ENCODE results near the gene TACSTD2. TPM values are rescaled to one million over a fixed set of nuclear protein-coding genes. Genes with fewer than 3 reads are reported as not detected.
"Not testable (repeated sequence)": the region's sequence is repeated elsewhere in the genome, so short reads cannot be mapped to it uniquely, and the experiment has no call there.

Gene TACSTD2
- polyA plus RNA-seq, 1 donor (not counting 4 experiments of a cell fraction or from before 2014, with no cell fraction given) = 382 TPM

GRCh38 chr1:58566339-58566738, 10.7 kb downstream of the TACSTD2 start:
- no peak overlapping the region for H3K4me3 ChIP-seq (ENCODE audit: control insufficient read depth in 2 of 3, extremely low read depth in 1 of 3, insufficient read depth in 2 of 3, low read depth in 1 of 3, low read length in 3 of 3)
- dilution Hi-C loops (cut with MboI; ENCODE audit: extremely low pct_ligation_motif_present, low sequenced_read_pairs) = no loop called here
- no peaks in the 10 kb centered on the region for H3K9me3 ChIP-seq (ENCODE audit: control insufficient read depth, low read depth, low read length)
- peaks cover 11% of the 10 kb centered on the region for H3K4me1 ChIP-seq (ENCODE audit: control insufficient read depth, extremely low read depth, insufficient read depth, low read length)
- no peak overlapping the region for H2AFZ ChIP-seq (ENCODE audit: control insufficient read depth, low read length)
- H4K20me1 ChIP-seq (ENCODE audit: control insufficient read depth, extremely low read depth, insufficient read depth, low read length) = no peaks in the 10 kb centered on the region
- DNase-seq (ENCODE audit: low read depth, low spot score) = no peak
- no peak overlapping the region for H3K4me2 ChIP-seq (ENCODE audit: control insufficient read depth, extremely low read depth, insufficient read depth, low read depth, low read length)
- no peaks in the 10 kb centered on the region for H3K79me2 ChIP-seq (ENCODE audit: control insufficient read depth, insufficient read depth, low read length)
- no peak overlapping the region for H3K9ac ChIP-seq (ENCODE audit: control insufficient read depth, extremely low read depth, insufficient read depth, low read length)
- no peaks in the 10 kb centered on the region for H3K36me3 ChIP-seq (ENCODE audit: control insufficient read depth in 2 of 2, extremely low read depth in 1 of 2, insufficient read depth in 2 of 2, low read length in 2 of 2)
- H3K9me1 ChIP-seq (ENCODE audit: control insufficient read depth, extremely low read depth, insufficient read depth, low read length) = no peaks in the 10 kb centered on the region
- FAIRE-seq = no peak
- no peak for TF ChIP-seq EZH2 (IDR thresholded peaks at IDR 0.05; ENCODE audit: low read length)
- TF ChIP-seq, protein P1, sequence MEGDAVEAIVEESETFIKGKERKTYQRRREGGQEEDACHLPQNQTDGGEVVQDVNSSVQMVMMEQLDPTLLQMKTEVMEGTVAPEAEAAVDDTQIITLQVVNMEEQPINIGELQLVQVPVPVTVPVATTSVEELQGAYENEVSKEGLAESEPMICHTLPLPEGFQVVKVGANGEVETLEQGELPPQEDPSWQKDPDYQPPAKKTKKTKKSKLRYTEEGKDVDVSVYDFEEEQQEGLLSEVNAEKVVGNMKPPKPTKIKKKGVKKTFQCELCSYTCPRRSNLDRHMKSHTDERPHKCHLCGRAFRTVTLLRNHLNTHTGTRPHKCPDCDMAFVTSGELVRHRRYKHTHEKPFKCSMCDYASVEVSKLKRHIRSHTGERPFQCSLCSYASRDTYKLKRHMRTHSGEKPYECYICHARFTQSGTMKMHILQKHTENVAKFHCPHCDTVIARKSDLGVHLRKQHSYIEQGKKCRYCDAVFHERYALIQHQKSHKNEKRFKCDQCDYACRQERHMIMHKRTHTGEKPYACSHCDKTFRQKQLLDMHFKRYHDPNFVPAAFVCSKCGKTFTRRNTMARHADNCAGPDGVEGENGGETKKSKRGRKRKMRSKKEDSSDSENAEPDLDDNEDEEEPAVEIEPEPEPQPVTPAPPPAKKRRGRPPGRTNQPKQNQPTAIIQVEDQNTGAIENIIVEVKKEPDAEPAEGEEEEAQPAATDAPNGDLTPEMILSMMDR (optimal IDR thresholded peaks at IDR 0.05 in 1 of 3, IDR thresholded peaks at IDR 0.05 in 1 of 3, conservative IDR thresholded peaks at IDR 0.05 in 1 of 3; ENCODE audit: extremely low read depth in 1 of 3, insufficient read depth in 2 of 3, low read length in 3 of 3) = no peak
- no peak overlapping the region for H3K27ac ChIP-seq (ENCODE audit: control insufficient read depth, insufficient read depth, low read length)
- no peaks in the 10 kb centered on the region for H3K27me3 ChIP-seq (ENCODE audit: control insufficient read depth, extremely low read depth, insufficient read depth, low read length)

DNA sequence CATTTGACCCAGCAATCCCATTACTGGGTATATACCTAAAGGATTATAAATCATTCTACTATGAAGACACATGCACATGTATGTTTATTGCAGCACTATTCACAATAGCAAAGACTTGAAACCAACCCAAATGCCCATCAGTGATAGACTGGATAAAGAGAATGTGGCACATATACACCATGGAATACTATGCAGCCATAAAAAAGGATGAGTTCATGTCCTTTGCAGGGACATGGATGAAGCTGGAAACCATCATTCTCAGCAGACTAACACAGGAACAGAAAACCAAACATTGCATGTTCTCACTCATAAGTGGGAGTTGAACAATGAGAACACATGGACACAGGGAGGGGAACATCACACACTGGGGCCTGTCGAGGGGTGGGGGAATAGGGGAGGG, 13.3 kb downstream of the TACSTD2 start:
- H3K27ac ChIP-seq (ENCODE audit: control insufficient read depth, insufficient read depth, low read length); H3K36me3 ChIP-seq (ENCODE audit: control insufficient read depth in 2 of 2, extremely low read depth in 1 of 2, insufficient read depth in 2 of 2, low read length in 2 of 2); H3K79me2 ChIP-seq (ENCODE audit: control insufficient read depth, insufficient read depth, low read length); H3K9me1 ChIP-seq (ENCODE audit: control insufficient read depth, extremely low read depth, insufficient read depth, low read length); H3K4me2 ChIP-seq (ENCODE audit: control insufficient read depth, extremely low read depth, insufficient read depth, low read depth, low read length); H4K20me1 ChIP-seq (ENCODE audit: control insufficient read depth, extremely low read depth, insufficient read depth, low read length); H3K27me3 ChIP-seq (ENCODE audit: control insufficient read depth, extremely low read depth, insufficient read depth, low read length); H3K9ac ChIP-seq (ENCODE audit: control insufficient read depth, extremely low read depth, insufficient read depth, low read length); H3K9me3 ChIP-seq (ENCODE audit: control insufficient read depth, low read depth, low read length); H2AFZ ChIP-seq (ENCODE audit: control insufficient read depth, low read length); FAIRE-seq; dilution Hi-C loops (cut with MboI; ENCODE audit: extremely low pct_ligation_motif_present, low sequenced_read_pairs); H3K4me3 ChIP-seq (ENCODE audit: control insufficient read depth in 2 of 3, extremely low read depth in 1 of 3, insufficient read depth in 2 of 3, low read depth in 1 of 3, low read length in 3 of 3); DNase-seq (ENCODE audit: low read depth, low spot score); H3K4me1 ChIP-seq (ENCODE audit: control insufficient read depth, extremely low read depth, insufficient read depth, low read length): not testable (repeated sequence)

GRCh38 chr1:58561633-58562032, 15.4 kb downstream of the TACSTD2 start:
- H3K9me1 ChIP-seq (ENCODE audit: control insufficient read depth, extremely low read depth, insufficient read depth, low read length) = no peaks in the 10 kb centered on the region
- no peak overlapping the region for H3K9ac ChIP-seq (ENCODE audit: control insufficient read depth, extremely low read depth, insufficient read depth, low read length)
- no peaks in the 10 kb centered on the region for H3K27me3 ChIP-seq (ENCODE audit: control insufficient read depth, extremely low read depth, insufficient read depth, low read length)
- FAIRE-seq (no peak), DNase-seq (ENCODE audit: low read depth, low spot score) (no peak)
- dilution Hi-C loops (cut with MboI; ENCODE audit: extremely low pct_ligation_motif_present, low sequenced_read_pairs) = no loop called here
- H3K36me3 ChIP-seq (ENCODE audit: control insufficient read depth in 2 of 2, extremely low read depth in 1 of 2, insufficient read depth in 2 of 2, low read length in 2 of 2) = no peaks in the 10 kb centered on the region
- no peak overlapping the region for H3K4me3 ChIP-seq (ENCODE audit: control insufficient read depth in 2 of 3, extremely low read depth in 1 of 3, insufficient read depth in 2 of 3, low read depth in 1 of 3, low read length in 3 of 3)
- H3K79me2 ChIP-seq (ENCODE audit: control insufficient read depth, insufficient read depth, low read length) = no peaks in the 10 kb centered on the region
- H3K4me1 ChIP-seq (ENCODE audit: control insufficient read depth, extremely low read depth, insufficient read depth, low read length) = no peaks in the 10 kb centered on the region
- no peak overlapping the region for H2AFZ ChIP-seq (ENCODE audit: control insufficient read depth, low read length)
- no peaks in the 10 kb centered on the region for H4K20me1 ChIP-seq (ENCODE audit: control insufficient read depth, extremely low read depth, insufficient read depth, low read length)
- TF ChIP-seq, protein P1 (optimal IDR thresholded peaks at IDR 0.05 in 1 of 3, IDR thresholded peaks at IDR 0.05 in 1 of 3, conservative IDR thresholded peaks at IDR 0.05 in 1 of 3; ENCODE audit: extremely low read depth in 1 of 3, insufficient read depth in 2 of 3, low read length in 3 of 3) = no peak
- TF ChIP-seq EZH2 (IDR thresholded peaks at IDR 0.05; ENCODE audit: low read length) = no peak
- no peak overlapping the region for H3K27ac ChIP-seq (ENCODE audit: control insufficient read depth, insufficient read depth, low read length)
- H3K4me2 ChIP-seq (ENCODE audit: control insufficient read depth, extremely low read depth, insufficient read depth, low read depth, low read length) = no peak overlapping the region
- H3K9me3 ChIP-seq (ENCODE audit: control insufficient read depth, low read depth, low read length) = no peaks in the 10 kb centered on the region

Data from keratinocyte (primary cell).